C4-2B (cell line): Measurements from ENCODE around the gene LPP.

ENCODE experiments used
- H3K27ac ChIP-seq: fragments of 450-650 bp; 2 replicates; pipeline ENCODE4 v1.5.1; 2017
- ZFX ChIP-seq: fragments of 450-650 bp; IDR thresholded peaks from 2 replicates; pipeline ENCODE4 v1.6.1; 2017
- TF ChIP-seq, protein P1 (sequence below): fragments of 450-650 bp; conservative IDR thresholded peaks from 2 replicates; pipeline ENCODE4 v1.5.1; 2017; ENCODE audit warnings: mild to moderate bottlenecking

LPP gene

DNA sequence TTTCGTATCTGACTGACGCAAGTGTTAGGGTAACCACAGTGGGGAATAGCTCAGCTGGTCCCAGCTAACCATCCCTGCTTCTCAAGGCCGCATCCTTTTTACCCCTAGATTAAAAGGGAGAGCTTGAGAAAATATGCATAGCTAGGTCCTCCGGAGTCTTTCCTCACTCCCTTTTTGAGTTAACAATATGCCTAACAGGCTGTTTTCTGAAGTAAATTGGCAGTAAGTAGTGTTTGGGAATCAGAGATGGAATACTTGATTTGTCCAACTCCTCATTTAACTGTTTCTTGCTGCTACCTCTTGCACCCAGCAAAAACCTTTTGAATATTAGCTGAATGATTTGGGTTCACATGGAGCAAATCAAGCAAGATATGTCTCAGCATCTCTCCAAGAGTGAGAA lies 326.1 kb downstream of the LPP start:
- H3K27ac ChIP-seq, result no peak overlapping the region
- TF ChIP-seq, protein P1, sequence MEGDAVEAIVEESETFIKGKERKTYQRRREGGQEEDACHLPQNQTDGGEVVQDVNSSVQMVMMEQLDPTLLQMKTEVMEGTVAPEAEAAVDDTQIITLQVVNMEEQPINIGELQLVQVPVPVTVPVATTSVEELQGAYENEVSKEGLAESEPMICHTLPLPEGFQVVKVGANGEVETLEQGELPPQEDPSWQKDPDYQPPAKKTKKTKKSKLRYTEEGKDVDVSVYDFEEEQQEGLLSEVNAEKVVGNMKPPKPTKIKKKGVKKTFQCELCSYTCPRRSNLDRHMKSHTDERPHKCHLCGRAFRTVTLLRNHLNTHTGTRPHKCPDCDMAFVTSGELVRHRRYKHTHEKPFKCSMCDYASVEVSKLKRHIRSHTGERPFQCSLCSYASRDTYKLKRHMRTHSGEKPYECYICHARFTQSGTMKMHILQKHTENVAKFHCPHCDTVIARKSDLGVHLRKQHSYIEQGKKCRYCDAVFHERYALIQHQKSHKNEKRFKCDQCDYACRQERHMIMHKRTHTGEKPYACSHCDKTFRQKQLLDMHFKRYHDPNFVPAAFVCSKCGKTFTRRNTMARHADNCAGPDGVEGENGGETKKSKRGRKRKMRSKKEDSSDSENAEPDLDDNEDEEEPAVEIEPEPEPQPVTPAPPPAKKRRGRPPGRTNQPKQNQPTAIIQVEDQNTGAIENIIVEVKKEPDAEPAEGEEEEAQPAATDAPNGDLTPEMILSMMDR, result no peak
- TF ChIP-seq ZFX, result no peak

DNA sequence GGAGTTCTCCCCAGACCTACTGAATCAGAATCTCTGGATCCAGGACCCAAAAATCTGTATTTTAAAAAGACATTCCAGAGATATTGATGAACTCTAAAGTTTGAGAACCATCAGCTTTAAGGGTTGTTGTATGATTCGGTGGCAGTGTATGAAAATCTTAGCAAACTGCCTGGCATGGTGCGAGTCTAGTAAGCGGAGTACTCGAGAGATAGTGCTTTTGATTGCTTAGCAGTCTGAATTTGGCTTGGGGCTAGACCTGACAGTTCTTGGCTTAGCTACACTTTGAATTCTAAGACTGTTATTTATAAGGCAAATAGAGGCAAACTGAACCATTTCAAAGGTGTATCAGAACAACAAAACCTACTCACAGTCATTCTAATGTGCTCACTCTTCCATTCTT lies 329.0 kb downstream of the LPP start:
- no peak overlapping the region for H3K27ac ChIP-seq
- no peak for TF ChIP-seq ZFX
- TF ChIP-seq, protein P1, result no peak

DNA sequence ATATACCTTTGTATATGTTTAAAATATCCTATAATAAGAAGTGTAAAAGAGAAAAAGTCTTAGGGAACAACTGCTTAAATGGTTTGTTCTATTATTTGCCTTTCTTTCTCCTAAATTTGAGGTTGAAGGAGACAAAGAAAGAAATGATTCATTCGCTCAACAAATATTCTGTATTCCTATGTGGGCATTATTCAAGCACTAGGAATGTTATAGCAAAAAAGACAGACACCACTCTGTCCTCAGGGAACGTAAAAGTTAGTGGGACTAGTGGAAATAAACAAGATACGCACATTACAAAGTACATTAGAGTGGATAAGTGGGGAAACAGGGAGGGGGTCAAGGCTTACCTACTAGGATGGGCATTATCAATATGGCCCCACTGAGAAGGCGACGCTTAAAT lies 332.2 kb downstream of the LPP start:
- no peak for TF ChIP-seq ZFX
- TF ChIP-seq, protein P1, result no peak
- H3K27ac ChIP-seq, result no peak overlapping the region

DNA sequence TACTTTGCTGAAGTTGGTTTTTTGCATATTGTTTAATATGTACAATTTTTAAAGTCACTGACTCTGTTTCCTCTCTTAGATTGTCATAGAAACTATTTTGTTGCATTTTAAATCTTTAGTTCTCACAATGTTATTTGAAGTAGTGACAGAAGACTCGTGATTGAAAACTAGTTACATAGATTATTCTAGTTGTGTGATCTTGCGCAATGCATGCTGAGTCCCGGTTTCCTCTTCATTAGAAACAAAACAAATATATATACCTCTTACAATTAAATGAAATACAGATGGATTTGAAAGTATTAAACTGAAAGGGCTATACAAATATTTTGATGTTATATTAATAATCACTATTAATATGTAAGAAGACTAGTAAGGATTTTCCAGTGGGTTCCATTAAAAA lies 333.0 kb downstream of the LPP start:
- TF ChIP-seq, protein P1, result no peak
- TF ChIP-seq ZFX, result no peak
- H3K27ac ChIP-seq, result no peak overlapping the region

DNA sequence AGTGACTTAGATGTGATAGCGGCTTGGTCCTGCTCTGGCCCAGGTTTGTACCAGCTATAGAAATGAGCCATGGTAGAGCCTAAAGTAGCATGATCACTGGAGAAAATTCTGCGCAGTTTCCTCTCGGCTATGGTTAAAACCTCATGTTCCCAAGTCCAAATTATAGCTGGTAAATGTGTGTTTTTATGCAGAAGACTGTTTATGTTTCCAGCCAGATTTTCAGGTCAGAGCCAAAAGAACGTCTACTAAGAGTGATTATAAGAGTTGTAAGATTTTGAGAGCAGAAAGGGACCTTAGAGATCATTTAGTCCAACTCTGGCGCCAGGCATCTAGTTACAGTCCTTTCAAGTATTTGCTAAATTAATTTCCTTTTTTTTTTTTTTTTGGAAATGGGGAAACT lies 333.7 kb downstream of the LPP start:
- TF ChIP-seq, protein P1, result no peak
- no peak for TF ChIP-seq ZFX
- no peak overlapping the region for H3K27ac ChIP-seq

DNA sequence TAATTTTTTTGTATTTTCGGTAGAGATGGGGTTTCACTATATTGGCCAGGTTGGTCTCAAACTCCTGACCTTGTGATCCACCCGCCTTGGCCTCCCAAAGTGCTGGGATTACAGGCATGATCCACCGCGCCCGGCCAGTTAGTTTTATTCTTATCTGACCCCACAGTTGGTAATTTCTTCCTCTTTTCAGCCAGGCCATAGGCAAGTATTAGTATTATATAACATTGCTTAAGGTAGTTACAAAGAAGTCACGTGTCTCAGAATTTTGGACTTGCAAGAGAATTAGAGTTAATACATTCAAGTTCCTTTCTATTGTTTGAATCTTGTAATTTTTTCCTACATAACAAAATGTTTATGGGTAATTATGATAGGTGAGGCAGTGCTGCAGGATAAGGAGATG lies 334.8 kb downstream of the LPP start:
- no peak overlapping the region for H3K27ac ChIP-seq
- TF ChIP-seq, protein P1, result no peak
- no peak for TF ChIP-seq ZFX

DNA sequence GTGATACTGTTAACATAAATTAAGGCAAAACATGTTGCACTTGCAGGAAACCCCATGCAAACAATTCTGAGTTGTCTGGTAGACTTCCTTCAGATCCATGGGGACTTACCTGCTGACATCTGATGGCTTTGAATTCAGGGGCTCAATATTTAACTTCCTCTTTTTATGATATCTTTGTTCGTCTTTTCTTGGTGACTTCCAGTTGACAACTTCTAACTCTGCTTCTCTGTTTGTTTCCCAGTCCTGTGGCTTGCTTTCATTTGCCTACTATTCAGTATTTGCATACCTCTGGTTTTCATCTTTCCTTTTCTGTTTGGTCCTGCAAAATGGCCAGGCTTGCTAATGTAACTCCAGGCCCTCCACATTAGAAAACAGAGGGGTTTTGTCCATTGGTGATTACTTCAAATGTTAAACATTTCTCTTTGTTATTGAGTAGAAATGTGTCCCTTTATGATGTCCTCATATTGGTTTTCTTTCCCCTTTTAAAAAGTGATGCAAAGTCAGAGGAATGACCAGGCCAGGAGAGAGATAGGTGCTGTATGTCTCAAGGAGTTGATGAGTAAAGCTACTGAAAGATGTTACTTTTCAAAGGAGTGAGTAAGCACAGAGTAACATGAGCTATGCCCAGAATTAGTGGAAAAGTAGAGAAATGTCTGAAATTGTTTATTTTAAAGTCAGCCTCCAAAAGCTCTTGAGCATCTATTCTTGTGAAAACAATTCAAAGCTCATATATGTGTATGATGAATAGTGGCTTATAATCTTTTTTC lies 335.9 kb downstream of the LPP start:
- no peak overlapping the region for H3K27ac ChIP-seq

More for the DNA sequence above, 335.9 kb downstream of the LPP start:
- TF ChIP-seq ZFX, result no peak
- TF ChIP-seq, protein P1, result no peak
